C4-2B (cell line): Measurements from ENCODE around the gene CELSR1.

ENCODE experiments used
- CTCF ChIP-seq: fragments of 450-650 bp; conservative IDR thresholded peaks from 2 replicates; pipeline ENCODE4 v1.5.1; 2017; ENCODE audit warnings: mild to moderate bottlenecking
- ZFX ChIP-seq: fragments of 450-650 bp; IDR thresholded peaks from 2 replicates; pipeline ENCODE4 v1.6.1; 2017

GRCh38 chr22:46464296-46464695 is 73.1 kb downstream of the CELSR1 start:
- no peak for TF ChIP-seq CTCF
- no peak for TF ChIP-seq ZFX
